Karpas-422 (cell line): ENCODE data around the gene TFF1. TPM values are rescaled to one million over a fixed set of nuclear protein-coding genes. Genes with fewer than 3 reads are reported as not detected.

Experiments
- DNase-seq: peaks from one replicate; pipeline ENCODE4 v3.0.0-alpha.2; 2015
- H2AFZ ChIP-seq: fragments of 200-600 bp; sonication (generic); 2 replicates; pipeline ENCODE4 v1.6.1; 2014; ENCODE audit warnings: antibody characterized with exemption, low read length, mixed read lengths
- H3K27ac ChIP-seq: fragments of 200-600 bp; sonication (generic); 2 replicates; pipeline ENCODE4 v1.5.1; 2014; ENCODE audit warnings: mild to moderate bottlenecking, low read length, moderate library complexity
- H3K27me3 ChIP-seq: fragments of 200-600 bp; sonication (generic); 2 replicates; pipeline ENCODE4 v1.6.1; 2014; ENCODE audit warnings: low read length, mixed read lengths
- H3K36me3 ChIP-seq: fragments of 200-600 bp; sonication (generic); 2 replicates; pipeline ENCODE4 v1.6.1; 2014; ENCODE audit warnings: low read length, mixed read lengths; ENCODE audit not compliant: insufficient read depth
- H3K4me1 ChIP-seq: fragments of 200-600 bp; sonication (generic); 2 replicates; pipeline ENCODE4 v1.6.1; 2014; ENCODE audit warnings: mild to moderate bottlenecking, low read length, mixed read lengths
- H3K4me2 ChIP-seq: fragments of 200-600 bp; sonication (generic); 2 replicates; pipeline ENCODE4 v1.6.1; 2014; ENCODE audit warnings: low read length, low read depth, mild to moderate bottlenecking; ENCODE audit not compliant: poor library complexity, severe bottlenecking
- H3K4me3 ChIP-seq: fragments of 200-600 bp; sonication (generic); 2 replicates; pipeline ENCODE4 v1.5.1; 2014; ENCODE audit warnings: mild to moderate bottlenecking, antibody characterized with exemption, low read length, mixed read lengths
- H3K79me2 ChIP-seq: fragments of 200-600 bp; sonication (generic); 2 replicates; pipeline ENCODE4 v1.6.1; 2014; ENCODE audit warnings: mild to moderate bottlenecking, low read length, mixed read lengths
- H3K9ac ChIP-seq: fragments of 200-600 bp; sonication (generic); 2 replicates; pipeline ENCODE4 v1.6.0; 2014; ENCODE audit warnings: low read length
- H3K9me2 ChIP-seq: fragments of 200-600 bp; sonication (generic), shearing (Covaris generic); replicated peaks from 2 replicates; pipeline ENCODE4 v1.6.0; 2014; ENCODE audit warnings: mild to moderate bottlenecking, low read length, moderate library complexity; ENCODE audit not compliant: insufficient read depth
- H3K9me3 ChIP-seq: fragments of 300-700, 200-600 bp; sonication (generic); 2 replicates; pipeline ENCODE4 v1.6.1; 2014; ENCODE audit warnings: low read length, mixed read lengths
- H4K20me1 ChIP-seq: fragments of 200-600 bp; sonication (generic); 2 replicates; pipeline ENCODE4 v1.6.1; 2014; ENCODE audit warnings: mild to moderate bottlenecking, antibody characterized with exemption, low read length, low read depth; ENCODE audit not compliant: insufficient read depth
- total RNA-seq: library from RNA; depleted of rRNA; stranded (reverse); fragments of >200 nt; shearing (Covaris generic); gene quantifications from 2 replicates; pipeline ENCODE4 v1.2.3, GENCODE V29; 2014; ENCODE audit warnings: low replicate concordance

The TFF1 gene
- total RNA-seq, 1 experiment from 2014 or later, result not detected

- H3K4me2 ChIP-seq, result no peak overlapping the region
- DNase-seq, result no peak
- H3K9me2 ChIP-seq, result no peaks in the 10 kb centered on the region
- H3K4me1 ChIP-seq, result no peaks in the 10 kb centered on the region
- no peaks in the 10 kb centered on the region for H3K79me2 ChIP-seq
- no peak overlapping the region for H3K4me3 ChIP-seq
- H3K9ac ChIP-seq, result no peak overlapping the region
- H3K9me3 ChIP-seq, result peaks cover 11% of the 10 kb centered on the region
- H3K27me3 ChIP-seq, result 0 out of 2 replicates have a peak, but pooled peaks cover 4% of the 10 kb centered on the region
- H2AFZ ChIP-seq, result no peak overlapping the region
- H4K20me1 ChIP-seq, result no peaks in the 10 kb centered on the region
- no peaks in the 10 kb centered on the region for H3K36me3 ChIP-seq
- H3K27ac ChIP-seq, result no peak overlapping the region
These were observed 13.8 kb downstream of the TFF1 start for GRCh38 chr21:42352441-42353095.

DNA sequence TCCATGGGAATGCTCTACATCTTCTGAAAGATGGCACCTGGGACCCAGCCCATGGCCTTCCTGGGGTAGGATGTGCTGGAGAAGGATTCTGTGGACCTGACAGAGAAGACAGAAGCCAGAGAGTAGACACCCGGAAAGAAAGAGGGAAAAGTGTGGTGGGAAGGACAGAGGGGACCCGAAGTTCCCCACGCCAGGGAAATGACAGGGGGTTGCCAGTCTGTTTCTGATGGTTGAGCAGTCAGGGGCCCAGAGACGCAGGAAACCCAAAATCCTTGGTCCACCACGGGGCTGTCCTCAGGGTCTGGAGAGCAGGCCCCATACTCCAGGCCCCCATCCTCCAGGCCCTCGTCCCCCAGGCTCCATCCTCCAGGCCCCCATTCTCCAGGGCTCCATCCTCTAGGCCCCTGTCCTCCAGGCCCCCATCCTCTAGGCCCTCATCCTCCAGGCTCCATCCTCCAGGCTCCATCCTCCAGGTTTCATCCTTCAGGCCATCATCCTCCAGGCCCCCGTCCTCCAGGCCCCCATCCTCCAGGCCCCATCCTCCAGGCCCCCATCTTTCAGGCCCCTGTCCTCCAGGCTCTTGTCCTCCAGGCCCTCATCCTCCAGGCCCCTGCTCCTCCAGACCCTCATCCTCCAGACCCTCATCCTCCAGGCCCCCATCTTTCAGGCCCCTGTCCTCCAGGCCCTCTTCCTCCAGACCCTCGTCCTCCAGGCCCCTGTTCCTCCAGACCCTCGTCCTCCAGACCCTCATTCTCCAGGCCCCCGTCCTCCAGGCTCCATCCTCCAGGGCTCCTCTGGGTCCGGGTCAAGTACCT lies 14.5 kb downstream of the TFF1 start:
- Histone ChIP-seq H3K4me3 (no peak overlapping the region), H3K27me3 (0 out of 2 replicates have a peak, but pooled peaks cover 4% of the 10 kb centered on the region), H3K79me2 (no peaks in the 10 kb centered on the region), H3K9me3 (peaks cover 11% of the 10 kb centered on the region), H3K4me1 (no peaks in the 10 kb centered on the region), H3K9me2 (no peaks in the 10 kb centered on the region), H2AFZ (no peak overlapping the region), H3K4me2 (no peak overlapping the region), H3K27ac (no peak overlapping the region), H4K20me1 (no peaks in the 10 kb centered on the region), H3K36me3 (no peaks in the 10 kb centered on the region), H3K9ac (no peak overlapping the region)
- no peak for DNase-seq

- Histone ChIP-seq H3K36me3 (no peaks in the 10 kb centered on the region), H3K4me1 (no peaks in the 10 kb centered on the region), H4K20me1 (no peaks in the 10 kb centered on the region), H3K9ac (no peak within 1 kb of the TSS), H3K79me2 (no peaks in the 10 kb centered on the region), H3K9me3 (peaks cover 11% of the 10 kb centered on the region), H3K27me3 (0 out of 2 replicates have a peak, but pooled peaks cover 4% of the 10 kb centered on the region), H3K4me3 (no peak within 1 kb of the TSS), H3K27ac (no peak within 1 kb of the TSS), H2AFZ (no peak within 1 kb of the TSS), H3K4me2 (no peak within 1 kb of the TSS), H3K9me2 (no peaks in the 10 kb centered on the region)
- DNase-seq, result no peak
These were observed 15.4 kb downstream of the TFF1 start, which contains the start of gene TFF2 for GRCh38 chr21:42350927-42351426. Gene TFF2, minus strand, starts transcription at chr21:42350994. Its CDS starts 37 bp downstream, at chr21:42350957.

DNA sequence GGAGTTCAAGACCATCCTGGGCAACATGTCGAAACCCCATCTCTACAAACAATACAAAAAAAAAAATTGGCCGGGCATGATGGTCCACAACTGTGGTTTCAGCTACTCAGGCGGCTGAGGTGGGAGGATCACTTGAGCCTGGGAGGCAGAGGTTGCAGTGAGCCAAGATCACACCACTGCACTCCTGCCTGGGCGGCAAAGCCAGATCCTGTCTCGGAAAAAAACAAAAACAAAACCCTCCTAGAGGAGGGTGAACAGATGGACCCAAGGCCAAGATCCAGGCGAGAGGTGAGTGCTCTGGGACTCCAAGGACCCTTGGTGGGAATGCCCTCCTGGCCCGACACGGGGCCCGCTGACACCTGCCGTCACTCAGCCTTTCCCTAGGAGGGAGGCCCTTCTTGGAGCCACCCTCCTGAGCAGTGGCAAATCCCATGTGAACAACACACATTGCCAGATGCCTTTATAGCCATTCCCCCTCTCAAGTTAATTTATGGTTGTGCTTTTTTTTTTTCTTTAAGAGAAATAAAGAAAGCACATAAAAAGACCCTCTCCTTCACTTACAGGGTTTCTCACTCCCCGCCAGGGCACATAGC lies 15.9 kb downstream of the TFF1 start:
- Histone ChIP-seq H4K20me1 (no peaks in the 10 kb centered on the region), H3K79me2 (no peaks in the 10 kb centered on the region), H3K4me2 (no peak overlapping the region), H3K4me1 (no peaks in the 10 kb centered on the region), H3K9me2 (no peaks in the 10 kb centered on the region), H2AFZ (no peak overlapping the region), H3K27me3 (0 out of 2 replicates have a peak, but pooled peaks cover 4% of the 10 kb centered on the region), H3K27ac (no peak overlapping the region), H3K36me3 (no peaks in the 10 kb centered on the region), H3K9me3 (peaks cover 8% of the 10 kb centered on the region), H3K4me3 (no peak overlapping the region), H3K9ac (no peak overlapping the region)
- no peak for DNase-seq

- Histone ChIP-seq H3K79me2 (no peaks in the 10 kb centered on the region), H3K9me2 (no peaks in the 10 kb centered on the region), H3K36me3 (no peaks in the 10 kb centered on the region), H3K4me2 (no peak overlapping the region), H2AFZ (no peak overlapping the region), H4K20me1 (no peaks in the 10 kb centered on the region), H3K27ac (no peak overlapping the region), H3K9me3 (peaks cover 2% of the 10 kb centered on the region; the same call in 1 of the 2 replicates), H3K4me1 (no peaks in the 10 kb centered on the region), H3K27me3 (no peaks in the 10 kb centered on the region), H3K4me3 (no peak overlapping the region), H3K9ac (no peak overlapping the region)
- no peak for DNase-seq
These were observed 16.7 kb downstream of the TFF1 start for GRCh38 chr21:42349420-42350317.

DNA sequence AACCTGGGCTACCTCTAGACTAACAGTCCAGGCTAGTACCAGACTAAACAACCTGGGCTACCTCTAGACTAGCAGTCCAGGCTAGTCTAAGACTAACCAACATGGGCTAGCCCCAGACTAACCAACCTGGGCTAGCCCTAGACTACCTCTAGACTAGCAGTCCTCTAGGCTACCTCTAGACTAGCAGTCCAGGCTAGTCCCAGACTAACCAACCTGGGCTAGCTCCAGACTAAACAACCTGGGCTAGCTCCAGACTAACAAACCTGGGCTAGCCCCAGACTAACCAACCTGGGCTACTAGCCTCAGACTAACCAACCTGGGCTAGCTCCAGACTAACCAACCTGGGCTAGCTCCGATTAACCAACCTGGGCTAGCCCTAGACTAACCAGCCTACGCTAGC lies 17.6 kb downstream of the TFF1 start:
- no peak overlapping the region for H3K4me3 ChIP-seq
- H3K9me3 ChIP-seq, result no peaks in the 10 kb centered on the region

DNA sequence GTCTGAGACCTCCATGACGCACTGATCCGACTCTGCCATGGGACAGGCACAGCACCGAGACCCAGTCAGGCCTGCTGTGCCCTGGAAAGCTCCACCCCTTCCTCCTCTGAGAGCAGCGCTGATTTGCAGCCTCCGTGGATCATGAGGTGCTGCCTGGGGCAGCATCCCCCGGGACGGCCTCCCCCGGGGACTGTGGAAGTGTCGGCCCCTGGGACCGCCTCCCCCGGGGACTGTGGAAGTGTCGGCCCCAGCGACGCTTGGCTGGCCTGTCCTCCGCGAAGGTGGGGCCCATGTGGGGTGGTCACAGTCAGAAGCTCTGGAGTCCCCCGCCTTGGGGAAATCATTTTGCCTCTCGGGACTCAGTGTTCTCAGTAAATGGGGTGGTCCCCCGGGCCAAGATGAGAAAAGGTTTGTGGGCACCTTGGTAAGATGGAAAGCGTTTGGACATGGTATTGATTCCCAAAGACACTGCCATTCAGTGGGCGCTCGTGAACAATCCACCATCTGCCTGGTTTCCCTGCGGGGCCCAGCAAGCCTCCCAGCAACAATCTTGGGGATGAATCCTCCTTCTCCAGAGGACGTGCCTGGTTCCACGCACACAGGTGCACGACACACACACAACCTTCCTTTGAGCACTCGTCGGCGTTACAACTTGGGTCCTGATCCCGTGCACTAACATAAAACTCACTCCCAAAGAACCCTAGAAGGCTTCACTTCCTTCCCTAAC lies 18.6 kb downstream of the TFF1 start:
- Histone ChIP-seq H3K4me1 (no peaks in the 10 kb centered on the region), H4K20me1 (no peaks in the 10 kb centered on the region), H3K27me3 (no peaks in the 10 kb centered on the region), H3K4me3 (no peak overlapping the region), H3K4me2 (no peak overlapping the region), H3K9me2 (no peaks in the 10 kb centered on the region), H3K36me3 (no peaks in the 10 kb centered on the region), H3K27ac (no peak overlapping the region), H3K9ac (no peak overlapping the region), H3K9me3 (no peaks in the 10 kb centered on the region), H2AFZ (no peak overlapping the region), H3K79me2 (no peaks in the 10 kb centered on the region)
- DNase-seq, result no peak

More for the DNA sequence above, 17.6 kb downstream of the TFF1 start:
- Histone ChIP-seq H3K4me1 (no peaks in the 10 kb centered on the region), H3K9ac (no peak overlapping the region), H3K27me3 (no peaks in the 10 kb centered on the region), H3K9me2 (no peaks in the 10 kb centered on the region), H3K36me3 (no peaks in the 10 kb centered on the region), H4K20me1 (no peaks in the 10 kb centered on the region), H3K79me2 (no peaks in the 10 kb centered on the region), H2AFZ (no peak overlapping the region), H3K4me2 (no peak overlapping the region), H3K27ac (no peak overlapping the region)
- DNase-seq, result no peak
